Endothelial cell of umbilical vein (primary cell): Measurements from ENCODE around the gene TNFRSF12A. TPM values are rescaled to one million over a fixed set of nuclear protein-coding genes. Genes with fewer than 3 reads are reported as not detected.
A peak's percentile ranks its signal among the peaks of the same experiment; 100 is the strongest.

Experiments used
- BruUV-seq: library from RNA; stranded (reverse); fragments of 400-500 nt; replicated peaks from 2 replicates; lab custom pipeline; 2021; lab: Mats Ljungman, UMichigan
- CTCF ChIA-PET: fragments of 300-600, 350-600 bp; sonication (Branson Sonifier 250); formaldehyde crosslinking; loops from one replicate; lab custom pipeline; 2021; ENCODE audit warnings: antibody characterized with exemption, inconsistent platforms; lab: Charles Lee
- POLR2A ChIA-PET: fragments of 300-600, 350-600 bp; sonication (Branson Sonifier 250); formaldehyde crosslinking; loops from one replicate; lab custom pipeline; 2021; ENCODE audit warnings: antibody characterized with exemption, inconsistent platforms; lab: Charles Lee
- DNase-seq: peaks from one replicate; pipeline ENCODE4 v3.0.0-alpha.2; 2011; ENCODE audit warnings: low read depth, low spot score
- FAIRE-seq: peaks from 2 replicates; lab custom pipeline; 2011; peaks lifted over from hg19 to GRCh38; lab: Jason Lieb, UNC
- H2AFZ ChIP-seq: 2 replicates; pipeline ENCODE4 v1.6.0; 2012; ENCODE audit warnings: low read depth, low read length, control low read depth, inconsistent platforms
- H3K27ac ChIP-seq: 2 replicates; pipeline ENCODE4 v1.5.1; 2011; ENCODE audit warnings: low read depth, mild to moderate bottlenecking, control low read depth, low read length, moderate library complexity; ENCODE audit not compliant: insufficient read depth
- H3K27me3 ChIP-seq, 2 experiments: 2 replicates each; pipeline versions ENCODE4 v1.6.0 to v1.6.1; 2011; ENCODE audit warnings: low read length in 2 of 2, mixed read lengths in 1 of 2; ENCODE audit not compliant: control insufficient read depth in 2 of 2, insufficient read depth in 2 of 2
- H3K36me3 ChIP-seq, 2 experiments: 2 replicates in 1 of 2; 3 replicates in 1 of 2; pipeline ENCODE4 v1.5.1; 2011; ENCODE audit warnings: low read length in 2 of 2, mild to moderate bottlenecking in 1 of 2, moderate library complexity in 1 of 2; ENCODE audit not compliant: control insufficient read depth in 2 of 2, insufficient read depth in 2 of 2; ENCODE audit errors: extremely low read depth in 1 of 2
- H3K4me1 ChIP-seq: 3 replicates; pipeline ENCODE4 v1.5.1; 2011; ENCODE audit warnings: mild to moderate bottlenecking, low read length; ENCODE audit not compliant: control insufficient read depth, insufficient read depth; ENCODE audit errors: extremely low read depth
- H3K4me2 ChIP-seq: 2 replicates; pipeline ENCODE4 v1.6.1; 2011; ENCODE audit warnings: low read length, control low read depth, mixed read lengths; ENCODE audit not compliant: insufficient read depth
- H3K4me3 ChIP-seq, 3 experiments: fragments of 200-600 bp in 1 of 3; sonication (generic), shearing (Covaris generic) in 1 of 3; replicated peaks in 1 of 3; 2 replicates each; pipeline ENCODE4 v1.5.1; 2011 to 2016; ENCODE audit warnings: control low read depth in 3 of 3, low read length in 3 of 3, mild to moderate bottlenecking in 2 of 3, inconsistent platforms in 1 of 3, low read depth in 1 of 3, moderate library complexity in 1 of 3; ENCODE audit not compliant: insufficient read depth in 1 of 3
- H3K79me2 ChIP-seq: 2 replicates; pipeline ENCODE4 v1.6.0; 2012; ENCODE audit warnings: low read length, inconsistent platforms; ENCODE audit not compliant: control insufficient read depth, insufficient read depth
- H3K9ac ChIP-seq: replicated peaks from 2 replicates; pipeline ENCODE3; 2011; ENCODE audit warnings: low read length, control low read depth; ENCODE audit not compliant: insufficient read depth; ENCODE audit errors: extremely low read depth
- H3K9me1 ChIP-seq: replicated peaks from 3 replicates; pipeline ENCODE4 v1.6.0; 2011; ENCODE audit warnings: mild to moderate bottlenecking, low read length; ENCODE audit not compliant: control insufficient read depth, insufficient read depth; ENCODE audit errors: extremely low read depth
- H3K9me3 ChIP-seq: replicated peaks from 2 replicates; pipeline ENCODE4 v1.5.1; 2012; ENCODE audit warnings: low read length, inconsistent platforms; ENCODE audit not compliant: control insufficient read depth, insufficient read depth
- H4K20me1 ChIP-seq: replicated peaks from 2 replicates; pipeline ENCODE3; 2011; ENCODE audit warnings: mild to moderate bottlenecking, low read length; ENCODE audit not compliant: control insufficient read depth, insufficient read depth; ENCODE audit errors: extremely low read depth
- EZH2 ChIP-seq: IDR thresholded peaks from 2 replicates; pipeline ENCODE4 v1.6.1; 2012; ENCODE audit warnings: borderline replicate concordance, low read depth, mild to moderate bottlenecking, moderate library complexity, low read length, inconsistent platforms; ENCODE audit not compliant: severe bottlenecking
- FOS ChIP-seq: IDR thresholded peaks from 2 replicates; pipeline ENCODE4 v1.6.1; 2011; ENCODE audit warnings: mild to moderate bottlenecking, low read length, moderate library complexity, borderline replicate concordance; ENCODE audit not compliant: insufficient read depth
- GATA2 ChIP-seq: IDR thresholded peaks from 2 replicates; pipeline ENCODE4 v1.7.0; 2011; ENCODE audit warnings: low read depth, mild to moderate bottlenecking, moderate library complexity, mixed read lengths, low read length; ENCODE audit not compliant: insufficient read length, insufficient read depth
- JUN ChIP-seq: IDR thresholded peaks from 2 replicates; pipeline ENCODE4 v1.6.1; 2011; ENCODE audit warnings: borderline replicate concordance, low read depth; ENCODE audit not compliant: insufficient read length, insufficient read depth
- MYC ChIP-seq: IDR thresholded peaks from one replicate; pipeline ENCODE4 v1.6.1; 2011; ENCODE audit warnings: mild to moderate bottlenecking, low read depth, low read length
- POLR2A ChIP-seq: IDR thresholded peaks from 2 replicates; pipeline ENCODE4 v1.6.1; 2012; ENCODE audit warnings: low read depth, mild to moderate bottlenecking, control low read depth, low read length
- POLR2AphosphoS5 ChIP-seq: IDR thresholded peaks from 2 replicates; pipeline ENCODE4 v1.6.1; 2012; ENCODE audit warnings: low read depth, mild to moderate bottlenecking, control low read depth, low read length, moderate library complexity; ENCODE audit not compliant: insufficient read depth
- dilution Hi-C: fragments of 300-500 bp; cut with MboI; formaldehyde crosslinking; loops from one replicate; pipeline ENCODE4 v1.15.0; 2019; ENCODE audit warnings: low sequenced_read_pairs; ENCODE audit not compliant: extremely low pct_ligation_motif_present
- intact Hi-C: fragments of 100-400 bp; cut with micrococcal nuclease; formaldehyde crosslinking; loops from one replicate; pipeline ENCODE4 v1.10.0; 2022
- polyA plus RNA-seq, 4 experiments: library from polyadenylated mRNA; depleted of rRNA in 3 of 4; stranded (reverse) in 3 of 4; unstranded in 1 of 4; fragments of >200 nt; gene quantifications; 2 replicates each; pipeline versions ENCODE4 v1.2.1 to v1.2.3, GENCODE V29; 2011 to 2012; ENCODE audit warnings: missing spikeins in 1 of 4
- total RNA-seq: library from RNA; stranded (reverse); gene quantifications from 2 replicates; pipeline ENCODE4 v1.2.3, GENCODE V29; 2021
- TF ChIP-seq, protein P1 (sequence below), 2 donors: IDR thresholded peaks; 1 replicate in 1 of 2; 2 replicates in 1 of 2; pipeline ENCODE4 v1.5.1; 2011; ENCODE audit warnings: low read length in 2 of 2, mild to moderate bottlenecking in 2 of 2, moderate library complexity in 2 of 2, control low read depth in 1 of 2, inconsistent platforms in 1 of 2, low read depth in 1 of 2; ENCODE audit not compliant: insufficient read depth in 1 of 2; ENCODE audit errors: extremely low read depth in 1 of 2
- TF ChIP-seq, protein P2 (sequence below): IDR thresholded peaks from 2 replicates; pipeline ENCODE4 v1.6.1; 2011; ENCODE audit not compliant: insufficient read depth, insufficient read length

Gene TNFRSF12A
- total and polyA plus RNA-seq, 2 donors (not counting 3 experiments of a cell fraction or from before 2014, with no cell fraction given): 162 to 187 TPM

DNA sequence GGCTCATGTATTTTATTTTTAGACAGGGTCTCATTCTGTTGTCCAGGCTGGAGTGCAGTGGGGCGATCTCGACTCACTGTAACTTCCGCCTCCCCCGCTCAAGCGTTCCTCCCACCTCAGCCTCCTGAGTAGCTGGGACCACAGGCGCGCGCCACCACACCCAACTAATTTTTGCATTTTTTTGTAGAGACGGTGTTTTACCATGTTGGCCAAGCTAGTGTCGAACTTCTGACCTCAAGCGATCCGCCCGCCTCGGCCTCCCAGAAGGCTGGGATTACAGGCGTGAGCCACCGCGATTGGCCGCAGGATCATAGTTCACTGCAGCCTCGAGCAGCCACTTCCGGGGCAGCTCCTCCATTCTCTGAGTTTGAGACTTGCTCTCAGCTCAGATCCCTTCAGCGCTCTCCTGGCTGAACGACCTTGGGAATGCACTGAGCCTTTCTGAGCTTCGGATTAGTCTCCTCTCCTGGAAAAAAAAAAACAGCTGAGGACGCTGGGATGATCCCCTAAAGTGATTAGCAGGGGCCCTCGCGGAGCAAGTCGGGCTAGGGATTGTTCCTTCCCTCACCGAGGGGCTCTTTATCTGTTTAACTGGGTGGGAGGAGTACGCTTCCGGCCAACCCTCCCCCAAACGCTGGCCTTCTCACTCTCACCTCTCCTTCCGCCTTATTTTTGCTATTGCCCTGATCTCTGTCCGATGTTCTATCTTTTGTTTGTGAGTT, 38.8 kb upstream of the TNFRSF12A start:
- no peaks in the 10 kb centered on the region for H3K36me3 ChIP-seq
- H3K9ac ChIP-seq: no peak overlapping the region
- H3K79me2 ChIP-seq: peaks cover 5% of the 10 kb centered on the region
- H4K20me1 ChIP-seq: no peaks in the 10 kb centered on the region
- dilution Hi-C loops (no loop called here), intact Hi-C loops (no loop called here)
- H3K9me1 ChIP-seq: no peaks in the 10 kb centered on the region
- H3K4me2 ChIP-seq: no peak overlapping the region
- no peaks in the 10 kb centered on the region for H3K9me3 ChIP-seq
- BruUV-seq: no TSS peak
- peaks cover 10% of the 10 kb centered on the region for H3K4me1 ChIP-seq
- DNase-seq (no peak), FAIRE-seq (peak; percentile 38)
- ChIA-PET CTCF (interaction anchor here (1.6 to 2.8 kb wide), 4 partner anchors 11 to 54 kb away, joined by 3 to 10 read pairs (median 6); no protein-coding TSS in a partner anchor), POLR2A (interaction anchor here (0.7 to 1.5 kb wide), 2 partner anchors 9 to 66 kb away, joined by 3 read pairs; no protein-coding TSS in a partner anchor)
- TF ChIP-seq EZH2: no peak
- no peak for TF ChIP-seq POLR2AphosphoS5
- TF ChIP-seq, protein P1, sequence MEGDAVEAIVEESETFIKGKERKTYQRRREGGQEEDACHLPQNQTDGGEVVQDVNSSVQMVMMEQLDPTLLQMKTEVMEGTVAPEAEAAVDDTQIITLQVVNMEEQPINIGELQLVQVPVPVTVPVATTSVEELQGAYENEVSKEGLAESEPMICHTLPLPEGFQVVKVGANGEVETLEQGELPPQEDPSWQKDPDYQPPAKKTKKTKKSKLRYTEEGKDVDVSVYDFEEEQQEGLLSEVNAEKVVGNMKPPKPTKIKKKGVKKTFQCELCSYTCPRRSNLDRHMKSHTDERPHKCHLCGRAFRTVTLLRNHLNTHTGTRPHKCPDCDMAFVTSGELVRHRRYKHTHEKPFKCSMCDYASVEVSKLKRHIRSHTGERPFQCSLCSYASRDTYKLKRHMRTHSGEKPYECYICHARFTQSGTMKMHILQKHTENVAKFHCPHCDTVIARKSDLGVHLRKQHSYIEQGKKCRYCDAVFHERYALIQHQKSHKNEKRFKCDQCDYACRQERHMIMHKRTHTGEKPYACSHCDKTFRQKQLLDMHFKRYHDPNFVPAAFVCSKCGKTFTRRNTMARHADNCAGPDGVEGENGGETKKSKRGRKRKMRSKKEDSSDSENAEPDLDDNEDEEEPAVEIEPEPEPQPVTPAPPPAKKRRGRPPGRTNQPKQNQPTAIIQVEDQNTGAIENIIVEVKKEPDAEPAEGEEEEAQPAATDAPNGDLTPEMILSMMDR (IDR thresholded peaks at IDR 0.05; ENCODE audit: extremely low read depth in 1 of 2, insufficient read depth in 1 of 2, low read depth in 1 of 2, low read length in 2 of 2): no peak
- TF ChIP-seq MYC: no peak
- no peak for TF ChIP-seq POLR2A
- TF ChIP-seq JUN: no peak
- TF ChIP-seq FOS: no peak
- no peak for TF ChIP-seq GATA2
- TF ChIP-seq, protein P2, sequence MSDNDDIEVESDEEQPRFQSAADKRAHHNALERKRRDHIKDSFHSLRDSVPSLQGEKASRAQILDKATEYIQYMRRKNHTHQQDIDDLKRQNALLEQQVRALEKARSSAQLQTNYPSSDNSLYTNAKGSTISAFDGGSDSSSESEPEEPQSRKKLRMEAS: no peak
- H3K4me3 ChIP-seq: no peak overlapping the region
- no peak overlapping the region for H2AFZ ChIP-seq
- no peaks in the 10 kb centered on the region for H3K27me3 ChIP-seq
- no peak overlapping the region for H3K27ac ChIP-seq
